Hepatocyte (in vitro differentiated cells): ENCODE results near the gene ZFP36L2.

Source experiments
- EZH2 ChIP-seq: fragments of 200-600 bp; sonication (generic); IDR thresholded peaks from 2 replicates; pipeline ENCODE4 v1.6.1; 2016; ENCODE audit warnings: antibody characterized with exemption, mild to moderate bottlenecking, borderline replicate concordance
- EZH2phosphoT487 ChIP-seq: fragments of 200-600 bp; sonication (generic); IDR thresholded peaks from one replicate; pipeline ENCODE4 v1.6.1; 2018; ENCODE audit warnings: antibody characterized with exemption, mild to moderate bottlenecking, low read depth, moderate library complexity; ENCODE audit not compliant: unreplicated experiment, severe bottlenecking
- TF ChIP-seq, protein P1 (sequence below): fragments of 200-600 bp; sonication (generic); IDR thresholded peaks from 2 replicates; pipeline ENCODE4 v1.5.1; 2016; ENCODE audit warnings: antibody characterized with exemption, mild to moderate bottlenecking; ENCODE audit not compliant: poor library complexity

DNA sequence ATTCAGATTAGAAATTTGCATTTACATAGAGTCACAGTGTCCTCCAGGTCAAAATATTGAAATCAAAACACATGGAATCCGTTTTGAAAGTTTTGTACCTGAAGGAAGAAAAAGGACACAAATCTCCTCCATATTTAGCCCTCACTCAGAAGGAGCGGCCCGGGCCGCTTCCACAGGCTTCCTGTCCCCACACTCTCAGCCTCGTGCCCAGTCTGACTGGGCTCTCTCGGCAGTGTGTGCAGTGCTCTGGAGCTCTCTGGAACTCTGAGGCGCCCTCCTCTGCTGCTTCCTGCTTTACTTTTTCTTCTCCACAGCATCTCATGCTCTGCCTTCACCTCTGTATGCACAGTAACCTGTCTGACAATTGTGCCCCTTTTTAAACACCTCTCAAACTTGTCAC lies 22.2 kb upstream of the ZFP36L2 start:
- TF ChIP-seq EZH2, result no peak
- TF ChIP-seq, protein P1, sequence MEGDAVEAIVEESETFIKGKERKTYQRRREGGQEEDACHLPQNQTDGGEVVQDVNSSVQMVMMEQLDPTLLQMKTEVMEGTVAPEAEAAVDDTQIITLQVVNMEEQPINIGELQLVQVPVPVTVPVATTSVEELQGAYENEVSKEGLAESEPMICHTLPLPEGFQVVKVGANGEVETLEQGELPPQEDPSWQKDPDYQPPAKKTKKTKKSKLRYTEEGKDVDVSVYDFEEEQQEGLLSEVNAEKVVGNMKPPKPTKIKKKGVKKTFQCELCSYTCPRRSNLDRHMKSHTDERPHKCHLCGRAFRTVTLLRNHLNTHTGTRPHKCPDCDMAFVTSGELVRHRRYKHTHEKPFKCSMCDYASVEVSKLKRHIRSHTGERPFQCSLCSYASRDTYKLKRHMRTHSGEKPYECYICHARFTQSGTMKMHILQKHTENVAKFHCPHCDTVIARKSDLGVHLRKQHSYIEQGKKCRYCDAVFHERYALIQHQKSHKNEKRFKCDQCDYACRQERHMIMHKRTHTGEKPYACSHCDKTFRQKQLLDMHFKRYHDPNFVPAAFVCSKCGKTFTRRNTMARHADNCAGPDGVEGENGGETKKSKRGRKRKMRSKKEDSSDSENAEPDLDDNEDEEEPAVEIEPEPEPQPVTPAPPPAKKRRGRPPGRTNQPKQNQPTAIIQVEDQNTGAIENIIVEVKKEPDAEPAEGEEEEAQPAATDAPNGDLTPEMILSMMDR, result no peak
- TF ChIP-seq EZH2phosphoT487, result no peak
